ENCODE data around the gene GPR63. TPM values are rescaled to one million over a fixed set of nuclear protein-coding genes. Genes with fewer than 3 reads are reported as not detected.

The GPR63 gene
- total and polyA plus RNA-seq, 2 donors (not counting 1 experiment from before 2014, with no cell fraction given): 0.01 to 0.12 TPM

DNA sequence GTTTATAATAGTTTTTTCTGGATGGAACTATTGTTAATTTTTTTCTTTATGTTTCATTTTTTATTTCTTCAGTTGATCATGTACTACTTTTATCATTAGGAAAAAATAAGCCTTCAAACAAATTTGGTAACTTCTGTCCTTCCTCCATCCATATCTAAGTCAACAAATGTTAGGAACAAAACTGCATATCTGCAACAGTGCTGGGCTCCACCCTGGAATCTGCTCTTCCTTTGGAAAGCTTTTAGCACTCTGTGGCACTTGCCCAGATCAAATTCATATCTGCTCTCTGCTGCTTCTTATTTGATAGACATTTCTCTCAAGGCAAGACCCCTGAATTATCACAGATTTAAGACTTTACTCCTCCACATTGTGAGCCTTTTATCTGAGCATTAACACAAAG, 24.3 kb upstream of the GPR63 start:
- Mint-ChIP-seq H3K4me1 (no peaks in the 10 kb centered on the region), H3K27ac (no peak overlapping the region), H3K27me3 (peaks cover 50% of the 10 kb centered on the region), H3K4me3 (no peak overlapping the region), H3K9me3 (ENCODE audit: insufficient read depth) (peaks cover 3% of the 10 kb centered on the region)
- CTCF ChIA-PET: no interaction called here
- no peak overlapping the region for H3K4me3 ChIP-seq (ENCODE audit: control extremely low read depth in 1 of 5, extremely low read depth in 1 of 5, insufficient read depth in 1 of 5, low read depth in 2 of 5, low read length in 4 of 5)
- no peak overlapping the region for H3K9ac ChIP-seq (ENCODE audit: low read length)
- DNase-seq: no peak
- no peak overlapping the region for H3K4me2 ChIP-seq (replicated peaks; ENCODE audit: low read depth, low read length, poor library complexity, severe bottlenecking)
- no peak overlapping the region for H2AFZ ChIP-seq (ENCODE audit: insufficient read depth, low read depth, low read length, poor library complexity, severe bottlenecking)
- no peaks in the 10 kb centered on the region for H3K36me3 ChIP-seq (replicated peaks in 1 of 2; ENCODE audit: control extremely low read depth in 1 of 2, control insufficient read depth in 1 of 2, extremely low read depth in 1 of 2, insufficient read depth in 2 of 2, low read length in 1 of 2)
- intact Hi-C loops (cut with micrococcal nuclease): no loop called here
- no peaks in the 10 kb centered on the region for H3K9me3 ChIP-seq (ENCODE audit: control extremely low read depth in 1 of 3, control insufficient read depth in 2 of 3, insufficient read depth in 1 of 3, low read length in 2 of 3)
- TF ChIP-seq EZH2 (IDR thresholded peaks at IDR 0.05; ENCODE audit: borderline replicate concordance, insufficient read depth, low read depth, low read length, poor library complexity, severe bottlenecking) (no peak), CTCF (IDR thresholded peaks at IDR 0.05) (no peak)
- H3K4me1 ChIP-seq (ENCODE audit: control insufficient read depth in 2 of 2, insufficient read depth in 2 of 2, low read length in 2 of 2): no peaks in the 10 kb centered on the region
- peaks cover 0 to 17% (median 6%) of the 10 kb centered on the region in 4 experiments for H3K27me3 ChIP-seq (replicated peaks in 1 of 4; ENCODE audit: control extremely low read depth in 1 of 4, control insufficient read depth in 3 of 4, insufficient read depth in 4 of 4, low read length in 3 of 4)
- no peak for ATAC-seq (ENCODE audit: low read depth)
- H3K27ac ChIP-seq (ENCODE audit: low read length in 2 of 2): no peak overlapping the region
- POLR2A ChIA-PET: no interaction called here
- H4K20me1 ChIP-seq (ENCODE audit: control insufficient read depth, insufficient read depth, low read length, poor library complexity, severe bottlenecking): no peaks in the 10 kb centered on the region
- H3K79me2 ChIP-seq (ENCODE audit: control insufficient read depth, insufficient read depth, low read length): no peaks in the 10 kb centered on the region

DNA sequence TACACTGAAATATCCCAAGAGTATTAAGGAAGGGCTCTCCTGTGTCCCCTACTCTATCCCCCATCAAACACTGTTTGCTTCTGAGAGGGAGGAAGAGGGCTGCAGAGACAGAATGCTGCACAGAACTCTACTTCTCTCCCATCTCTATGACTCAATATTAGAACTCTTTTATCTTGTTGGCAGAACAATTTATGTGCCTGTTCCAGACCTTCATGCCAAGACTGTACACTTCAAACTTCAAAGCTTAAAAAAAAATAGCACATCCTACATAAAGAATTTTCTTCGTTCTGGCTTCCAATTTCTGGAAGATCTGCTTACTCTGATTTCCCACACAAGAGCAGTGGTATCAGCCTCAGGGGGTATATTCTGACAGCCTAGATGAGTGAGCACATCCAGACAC, 19.6 kb upstream of the GPR63 start:
- Histone ChIP-seq H3K36me3 (replicated peaks in 1 of 2; ENCODE audit: control extremely low read depth in 1 of 2, control insufficient read depth in 1 of 2, extremely low read depth in 1 of 2, insufficient read depth in 2 of 2, low read length in 1 of 2) (no peaks in the 10 kb centered on the region), H4K20me1 (ENCODE audit: control insufficient read depth, insufficient read depth, low read length, poor library complexity, severe bottlenecking) (no peaks in the 10 kb centered on the region), H2AFZ (ENCODE audit: insufficient read depth, low read depth, low read length, poor library complexity, severe bottlenecking) (no peak overlapping the region), H3K27me3 (replicated peaks in 1 of 4; ENCODE audit: control extremely low read depth in 1 of 4, control insufficient read depth in 3 of 4, insufficient read depth in 4 of 4, low read length in 3 of 4) (peaks cover 0 to 5% (median 0%) of the 10 kb centered on the region in 4 experiments), H3K79me2 (ENCODE audit: control insufficient read depth, insufficient read depth, low read length) (no peaks in the 10 kb centered on the region), H3K27ac (ENCODE audit: low read length in 2 of 2) (no peak overlapping the region), H3K4me1 (ENCODE audit: control insufficient read depth in 2 of 2, insufficient read depth in 2 of 2, low read length in 2 of 2) (no peaks in the 10 kb centered on the region), H3K4me2 (replicated peaks; ENCODE audit: low read depth, low read length, poor library complexity, severe bottlenecking) (no peak overlapping the region), H3K9ac (ENCODE audit: low read length) (no peak overlapping the region), H3K4me3 (ENCODE audit: control extremely low read depth in 1 of 5, extremely low read depth in 1 of 5, insufficient read depth in 1 of 5, low read depth in 2 of 5, low read length in 4 of 5) (no peak overlapping the region), H3K9me3 (ENCODE audit: control extremely low read depth in 1 of 3, control insufficient read depth in 2 of 3, insufficient read depth in 1 of 3, low read length in 2 of 3) (peaks cover 0 to 4% (median 0%) of the 10 kb centered on the region in 3 donors)
- H3K4me1 Mint-ChIP-seq: no peaks in the 10 kb centered on the region
- CTCF ChIA-PET: no interaction called here
- H3K27me3 Mint-ChIP-seq: peaks cover 32% of the 10 kb centered on the region
- TF ChIP-seq EZH2 (IDR thresholded peaks at IDR 0.05; ENCODE audit: borderline replicate concordance, insufficient read depth, low read depth, low read length, poor library complexity, severe bottlenecking) (no peak), CTCF (IDR thresholded peaks at IDR 0.05) (no peak)
- intact Hi-C loops (cut with micrococcal nuclease): no loop called here
- no peak overlapping the region for H3K27ac Mint-ChIP-seq
- peaks cover 3% of the 10 kb centered on the region for H3K9me3 Mint-ChIP-seq (ENCODE audit: insufficient read depth)
- ATAC-seq (ENCODE audit: low read depth) (no peak), DNase-seq (no peak)
- H3K4me3 Mint-ChIP-seq: no peak overlapping the region
- 73% methylated on average over 1 of the region's 1 CpG for WGBS (ENCODE audit: insufficient coverage)
- POLR2A ChIA-PET: no interaction called here

Measured in B cell (primary cell).